ENCODE measurements around the gene TNPO2. TPM values are rescaled to one million over a fixed set of nuclear protein-coding genes. Genes with fewer than 3 reads are reported as not detected.
"Not testable (repeated sequence)": the region's sequence is repeated elsewhere in the genome, so short reads cannot be mapped to it uniquely, and the experiment has no call there.

The TNPO2 gene
- total RNA-seq, 3 donors from 2014 or later = 46.0 to 73.0 (median 70.8) TPM

GRCh38 chr19:12715929-12716328, 7.8 kb downstream of the TNPO2 start:
- Histone ChIP-seq H3K9me3 (no peaks in the 10 kb centered on the region), H3K36me3 (peaks cover 14% of the 10 kb centered on the region), H3K27me3 (no peaks in the 10 kb centered on the region), H3K4me3 (no peak overlapping the region), H3K27ac (no peak overlapping the region), H3K4me1 (no peaks in the 10 kb centered on the region)
- TF ChIP-seq CTCF (IDR thresholded peaks at IDR 0.05) (no peak), POLR2A (IDR thresholded peaks at IDR 0.05) (no peak), POLR2AphosphoS5 (IDR thresholded peaks at IDR 0.05) (no peak)
- intact Hi-C loops (cut with DNase I; ENCODE audit: low total_unique reads) = no loop called here
- no peak for DNase-seq (ENCODE audit: low spot score in 2 of 2)

GRCh38 chr19:12715102-12715501, 8.6 kb downstream of the TNPO2 start:
- no peaks in the 10 kb centered on the region for H3K9me3 ChIP-seq
- intact Hi-C loops (cut with DNase I; ENCODE audit: low total_unique reads) = no loop called here
- H3K4me1 ChIP-seq = no peaks in the 10 kb centered on the region
- H3K27ac ChIP-seq = no peak overlapping the region
- no peak for DNase-seq (ENCODE audit: low spot score in 2 of 2)
- no peak overlapping the region for H3K4me3 ChIP-seq
- H3K36me3 ChIP-seq = peaks cover 14% of the 10 kb centered on the region
- H3K27me3 ChIP-seq = no peaks in the 10 kb centered on the region
- TF ChIP-seq CTCF (IDR thresholded peaks at IDR 0.05) = no peak
- TF ChIP-seq POLR2A (IDR thresholded peaks at IDR 0.05) = no peak
- no peak for TF ChIP-seq POLR2AphosphoS5 (IDR thresholded peaks at IDR 0.05)

GRCh38 chr19:12713304-12713703, 10.4 kb downstream of the TNPO2 start:
- H3K27ac ChIP-seq; H3K9me3 ChIP-seq; H3K27me3 ChIP-seq; intact Hi-C loops (cut with DNase I; ENCODE audit: low total_unique reads); DNase-seq (ENCODE audit: low spot score in 2 of 2); H3K4me1 ChIP-seq; H3K4me3 ChIP-seq: not testable (repeated sequence)
- peaks cover 14% of the 10 kb centered on the region for H3K36me3 ChIP-seq

- DNase-seq (ENCODE audit: low spot score in 2 of 2); H3K27me3 ChIP-seq; intact Hi-C loops (cut with DNase I; ENCODE audit: low total_unique reads); H3K4me3 ChIP-seq; H3K27ac ChIP-seq; H3K9me3 ChIP-seq; H3K4me1 ChIP-seq: not testable (repeated sequence)
- peak in 1 of 3 donors; percentile 26 for TF ChIP-seq CTCF (IDR thresholded peaks at IDR 0.05)
- H3K36me3 ChIP-seq = peaks cover 14% of the 10 kb centered on the region
Measured at GRCh38 chr19:12712077-12712476, 11.7 kb downstream of the TNPO2 start.

- Histone ChIP-seq H3K9me3 (no peaks in the 10 kb centered on the region), H3K4me1 (no peaks in the 10 kb centered on the region), H3K36me3 (peaks cover 20% of the 10 kb centered on the region), H3K27ac (no peak overlapping the region), H3K27me3 (no peaks in the 10 kb centered on the region), H3K4me3 (no peak overlapping the region)
- intact Hi-C loops (cut with DNase I; ENCODE audit: low total_unique reads) = no loop called here
- no peak for DNase-seq (ENCODE audit: low spot score in 2 of 2)
- TF ChIP-seq POLR2A (IDR thresholded peaks at IDR 0.05) (no peak), POLR2AphosphoS5 (IDR thresholded peaks at IDR 0.05) (no peak), CTCF (IDR thresholded peaks at IDR 0.05) (no peak)
Measured at GRCh38 chr19:12711187-12711586, 12.5 kb downstream of the TNPO2 start.

- Histone ChIP-seq H3K36me3 (peaks cover 18% of the 10 kb centered on the region), H3K9me3 (no peaks in the 10 kb centered on the region), H3K4me1 (no peaks in the 10 kb centered on the region), H3K27me3 (no peaks in the 10 kb centered on the region), H3K4me3 (no peak overlapping the region), H3K27ac (no peak overlapping the region)
- intact Hi-C loops (cut with DNase I; ENCODE audit: low total_unique reads) = no loop called here
- TF ChIP-seq CTCF (IDR thresholded peaks at IDR 0.05) = no peak
- no peak for TF ChIP-seq POLR2A (IDR thresholded peaks at IDR 0.05)
- no peak for TF ChIP-seq POLR2AphosphoS5 (IDR thresholded peaks at IDR 0.05)
- DNase-seq (ENCODE audit: low spot score in 2 of 2) = no peak
Measured at GRCh38 chr19:12708641-12709040, 15.1 kb downstream of the TNPO2 start.
